GM19467 (cell line): ENCODE data around the gene CFAP206.
"Not testable (repeated sequence)": the region's sequence is repeated elsewhere in the genome, so short reads cannot be mapped to it uniquely, and the experiment has no call there.

Experiments used
- ATAC-seq: cut with Tn5 transposase; IDR thresholded peaks from one replicate; pipeline ENCODE4 v1.9.1; 2021; ENCODE audit warnings: mild to moderate bottlenecking, moderate library complexity; ENCODE audit not compliant: unreplicated experiment

The CFAP206 gene

GRCh38 chr6:87421576-87421975, 13.8 kb downstream of the CFAP206 start:
- no peak for ATAC-seq

GRCh38 chr6:87426789-87427188, 19.0 kb downstream of the CFAP206 start:
- no peak for ATAC-seq

DNA sequence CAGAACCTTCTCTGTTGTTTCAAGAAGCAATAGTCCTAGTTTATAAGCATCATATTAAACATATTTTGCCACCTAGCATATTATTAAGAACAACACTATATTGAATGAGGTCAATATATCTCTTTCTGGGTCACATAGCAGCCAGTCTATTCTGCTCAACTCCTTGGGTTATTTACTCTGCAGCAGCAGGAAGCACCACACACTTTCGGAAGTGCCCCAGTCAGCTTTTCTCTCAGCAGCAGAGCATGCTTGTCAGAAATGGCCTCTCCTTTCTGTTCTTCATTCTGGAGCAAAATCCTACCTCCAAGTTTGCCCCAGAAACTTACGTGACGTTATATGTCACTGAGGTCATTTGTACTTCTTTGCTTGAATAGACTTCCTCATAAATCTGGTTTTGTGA, 22.7 kb downstream of the CFAP206 start:
- ATAC-seq = no peak

GRCh38 chr6:87431263-87431662, 23.5 kb downstream of the CFAP206 start:
- ATAC-seq = no peak

DNA sequence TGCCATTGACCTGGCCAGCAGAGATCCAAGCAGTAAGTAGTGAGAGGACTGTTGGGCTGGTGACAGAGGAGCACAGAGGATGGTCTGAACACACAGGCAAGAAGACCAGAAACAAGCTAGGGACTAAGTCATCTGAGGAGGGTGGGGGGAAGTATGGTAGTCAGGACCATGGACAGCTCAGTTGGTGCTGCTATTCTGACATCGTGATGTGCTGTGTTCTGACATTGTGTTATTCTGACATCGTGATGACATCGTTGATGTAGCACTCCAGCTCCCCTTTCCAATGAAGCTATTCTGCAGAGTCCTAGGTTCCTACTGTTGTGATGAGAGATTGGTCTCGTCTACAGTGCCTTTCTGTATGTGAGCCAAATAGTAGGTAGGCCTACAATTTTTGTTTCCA, 28.7 kb downstream of the CFAP206 start:
- no peak for ATAC-seq

DNA sequence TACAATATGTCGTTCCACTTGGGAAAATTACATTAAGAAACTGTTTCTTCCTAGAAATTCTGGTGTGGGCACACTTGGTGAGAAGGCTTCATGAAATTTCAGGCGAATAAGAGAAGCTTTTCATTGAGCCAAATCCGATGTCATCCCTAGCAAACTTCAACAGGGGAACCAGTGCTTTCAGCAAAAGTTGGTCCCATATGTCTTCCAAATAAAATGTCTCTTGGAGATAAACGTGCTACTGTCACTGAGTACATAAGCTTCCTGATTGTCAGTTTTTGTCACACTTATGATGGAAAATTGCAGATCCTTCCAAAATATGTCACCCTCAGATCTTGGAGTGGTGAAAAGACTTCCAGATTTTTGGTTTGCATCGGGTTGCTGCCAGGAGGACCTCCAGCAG, 33.9 kb downstream of the CFAP206 start:
- no peak for ATAC-seq

GRCh38 chr6:87444362-87444761, 36.6 kb downstream of the CFAP206 start:
- no peak for ATAC-seq

- no peak for ATAC-seq
Observed at GRCh38 chr6:87465051-87465450, 57.3 kb downstream of the CFAP206 start.

DNA sequence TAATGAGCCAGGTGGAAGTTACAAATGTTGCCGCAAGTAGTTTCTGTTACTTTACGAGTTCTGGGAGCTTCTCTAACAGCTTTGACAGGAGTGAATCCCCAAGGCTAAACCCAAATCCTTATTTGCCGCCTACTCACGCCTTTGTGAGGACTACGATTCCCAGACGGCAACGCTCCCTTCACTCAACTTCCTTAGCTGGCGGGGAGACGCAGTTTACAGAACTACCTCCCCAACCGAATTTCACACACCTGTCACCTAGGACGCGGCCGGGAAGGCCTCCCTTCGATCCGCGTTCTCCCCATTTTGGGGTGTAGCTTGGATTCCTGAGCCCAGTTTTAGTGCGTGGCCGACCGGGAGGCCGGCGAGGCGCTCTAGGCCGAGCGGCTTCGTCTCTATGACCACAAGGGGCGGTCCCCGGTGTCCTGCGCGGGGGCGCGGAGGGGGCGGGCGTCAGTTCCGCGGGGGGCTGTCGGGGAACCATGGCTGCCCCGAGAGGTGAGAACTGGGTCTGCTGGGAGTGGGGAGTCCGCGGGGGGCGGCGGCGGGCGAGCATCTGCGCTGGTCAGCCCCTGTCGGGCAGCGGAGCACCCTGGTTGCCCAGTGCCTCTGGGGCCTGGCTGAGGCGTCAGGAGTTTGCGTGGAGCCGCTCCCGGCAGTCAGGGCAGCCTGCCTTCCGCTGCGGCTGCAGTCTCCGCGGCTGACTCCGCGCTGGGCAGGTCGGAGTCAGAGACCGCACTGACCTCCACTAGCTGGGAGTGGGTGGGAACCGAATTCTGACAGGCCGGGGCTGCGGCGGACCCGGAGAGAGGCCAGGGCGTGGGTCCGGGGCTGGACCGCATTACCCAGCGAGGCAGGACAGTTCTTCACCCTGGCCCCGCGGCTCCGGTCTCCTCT, 65.0 kb downstream of the CFAP206 start, which contains the start of gene SLC35A1:
Gene SLC35A1 (plus strand): TSS at position 450 of the 894 bp plus-strand sequence. CDS start 30 bp downstream, at position 480.
- ATAC-seq = peak; percentile 73

- peak; percentile 60 for ATAC-seq
Observed at GRCh38 chr6:87473419-87473903, 65.7 kb downstream of the CFAP206 start.

GRCh38 chr6:87481931-87482330, 74.2 kb downstream of the CFAP206 start:
- ATAC-seq = no peak

- no peak for ATAC-seq
Observed at GRCh38 chr6:87482366-87482765, 74.6 kb downstream of the CFAP206 start.

- ATAC-seq = no peak
Observed at GRCh38 chr6:87483929-87484328, 76.2 kb downstream of the CFAP206 start.

GRCh38 chr6:87484491-87484890, 76.7 kb downstream of the CFAP206 start:
- ATAC-seq = no peak

DNA sequence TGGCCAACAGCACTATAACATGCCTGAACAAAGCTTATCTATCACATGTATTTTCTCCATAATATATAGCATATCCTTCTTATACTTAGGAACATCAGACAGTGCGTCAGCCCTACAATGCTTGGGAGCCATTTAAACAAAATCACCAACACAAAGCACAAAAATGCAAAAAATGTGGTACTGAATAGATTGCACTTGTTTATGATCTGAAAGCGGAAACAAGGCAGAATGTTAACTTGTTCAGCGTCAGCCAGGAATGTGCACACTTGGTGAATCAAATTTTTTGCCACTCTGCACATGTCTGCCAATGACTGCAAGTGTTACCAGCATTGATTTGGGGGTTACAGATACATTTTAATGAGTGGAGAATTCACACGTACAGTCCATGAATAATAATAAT, 79.8 kb downstream of the CFAP206 start:
- ATAC-seq = no peak

DNA sequence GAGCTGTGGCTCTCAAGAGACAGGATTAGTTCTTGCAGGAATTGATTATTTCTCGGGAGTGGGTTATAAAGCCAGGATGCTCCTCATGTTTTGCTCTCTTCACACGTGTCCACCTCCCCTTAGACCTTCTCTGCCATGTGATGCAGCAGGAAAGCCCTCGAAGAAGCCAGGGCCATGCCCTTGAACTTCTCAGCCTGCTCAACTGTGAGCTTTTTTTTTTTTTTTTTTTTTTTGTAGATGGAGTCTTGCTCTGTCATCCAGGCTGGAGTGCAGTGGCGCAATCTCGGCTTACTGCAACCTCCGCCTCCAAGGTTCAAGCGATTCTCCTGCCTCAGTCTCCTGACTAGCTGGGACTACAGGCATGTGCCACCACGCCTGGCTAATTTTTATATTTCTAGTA, 81.6 kb downstream of the CFAP206 start:
- ATAC-seq = not testable (repeated sequence)

GRCh38 chr6:87494761-87495422, 87.1 kb downstream of the CFAP206 start:
- no peak for ATAC-seq

- no peak for ATAC-seq
Observed at GRCh38 chr6:87498048-87498447, 90.3 kb downstream of the CFAP206 start.

- no peak for ATAC-seq
Observed at GRCh38 chr6:87501809-87502572, 94.2 kb downstream of the CFAP206 start.

DNA sequence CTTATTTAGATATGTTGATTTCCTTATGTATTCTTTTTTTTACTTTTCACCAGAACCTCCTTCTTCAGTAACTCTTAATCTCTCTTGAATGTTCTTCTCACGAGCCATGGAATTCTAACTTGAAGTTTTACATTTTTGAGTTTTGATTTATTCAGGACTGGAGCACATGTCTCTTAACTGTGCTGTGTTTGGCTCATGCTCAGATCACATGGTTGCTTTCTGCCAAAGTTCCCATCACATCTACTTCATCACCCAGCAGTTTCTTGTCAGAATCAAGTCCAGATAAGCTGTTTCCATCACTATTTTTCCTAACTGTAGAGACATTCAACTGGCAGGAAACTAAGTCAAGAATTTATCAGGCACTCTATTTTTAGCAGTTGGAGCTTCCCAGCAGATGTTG, 96.7 kb downstream of the CFAP206 start:
- ATAC-seq = no peak
